ENCODE data around the gene HADHB.
"Not testable (repeated sequence)": the region's sequence is repeated elsewhere in the genome, so short reads cannot be mapped to it uniquely, and the experiment has no call there.

The HADHB gene

GRCh38 chr2:26330604-26331003 lies 85.9 kb downstream of the HADHB start:
- Histone ChIP-seq H3K9me2 (ENCODE audit: low read depth, low read length) (no peaks in the 10 kb centered on the region), H4K20me1 (ENCODE audit: insufficient read depth, low read length) (no peaks in the 10 kb centered on the region), H3K9ac (ENCODE audit: low read length) (no peak overlapping the region), H3F3A (ENCODE audit: insufficient read depth, low read length) (no peaks in the 10 kb centered on the region), H3K4me3 (ENCODE audit: low read depth, low read length, poor library complexity, severe bottlenecking) (no peak overlapping the region), H3K27me3 (ENCODE audit: insufficient read depth, low read length) (no peaks in the 10 kb centered on the region; the same call in 1 of the 2 replicates), H3K4me2 (ENCODE audit: low read length) (no peak overlapping the region), H3K36me3 (ENCODE audit: insufficient read depth, low read length) (no peaks in the 10 kb centered on the region), H3K4me1 (ENCODE audit: insufficient read depth, low read length, severe bottlenecking) (no peaks in the 10 kb centered on the region), H3K27ac (ENCODE audit: low read depth, low read length, poor library complexity, severe bottlenecking) (no peak overlapping the region), H3K79me2 (ENCODE audit: insufficient read depth, low read length) (no peaks in the 10 kb centered on the region), H3K9me3 (ENCODE audit: low read length) (no peaks in the 10 kb centered on the region), H2AFZ (ENCODE audit: low read length) (no peak overlapping the region)
- no peak for TF ChIP-seq EZH2 (IDR thresholded peaks at IDR 0.05; ENCODE audit: borderline replicate concordance, low read length)
- TF ChIP-seq CTCF (IDR thresholded peaks at IDR 0.05; ENCODE audit: low read length), result no peak

GRCh38 chr2:26331321-26331720 lies 86.6 kb downstream of the HADHB start:
- not testable (repeated sequence) for H3K9ac ChIP-seq (ENCODE audit: low read length); H3F3A ChIP-seq (ENCODE audit: insufficient read depth, low read length); H3K4me3 ChIP-seq (ENCODE audit: low read depth, low read length, poor library complexity, severe bottlenecking); H4K20me1 ChIP-seq (ENCODE audit: insufficient read depth, low read length); H2AFZ ChIP-seq (ENCODE audit: low read length); H3K9me2 ChIP-seq (ENCODE audit: low read depth, low read length); H3K4me1 ChIP-seq (ENCODE audit: insufficient read depth, low read length, severe bottlenecking); H3K4me2 ChIP-seq (ENCODE audit: low read length); H3K9me3 ChIP-seq (ENCODE audit: low read length); H3K79me2 ChIP-seq (ENCODE audit: insufficient read depth, low read length); H3K27ac ChIP-seq (ENCODE audit: low read depth, low read length, poor library complexity, severe bottlenecking); H3K27me3 ChIP-seq (ENCODE audit: insufficient read depth, low read length); H3K36me3 ChIP-seq (ENCODE audit: insufficient read depth, low read length)

GRCh38 chr2:26333293-26333692 lies 88.6 kb downstream of the HADHB start:
- H3K27ac ChIP-seq (ENCODE audit: low read depth, low read length, poor library complexity, severe bottlenecking), result no peak overlapping the region

More at GRCh38 chr2:26333293-26333692, 88.6 kb downstream of the HADHB start:
- TF ChIP-seq CTCF (IDR thresholded peaks at IDR 0.05; ENCODE audit: low read length) (no peak), EZH2 (IDR thresholded peaks at IDR 0.05; ENCODE audit: borderline replicate concordance, low read length) (no peak)
- Histone ChIP-seq H3K4me3 (ENCODE audit: low read depth, low read length, poor library complexity, severe bottlenecking) (no peak overlapping the region), H3K79me2 (ENCODE audit: insufficient read depth, low read length) (no peaks in the 10 kb centered on the region), H2AFZ (ENCODE audit: low read length) (no peak overlapping the region), H3F3A (ENCODE audit: insufficient read depth, low read length) (no peaks in the 10 kb centered on the region), H3K27me3 (ENCODE audit: insufficient read depth, low read length) (no peaks in the 10 kb centered on the region; the same call in 1 of the 2 replicates), H3K9me2 (ENCODE audit: low read depth, low read length) (no peaks in the 10 kb centered on the region), H3K36me3 (ENCODE audit: insufficient read depth, low read length) (no peaks in the 10 kb centered on the region), H3K4me2 (ENCODE audit: low read length) (no peak overlapping the region), H4K20me1 (ENCODE audit: insufficient read depth, low read length) (no peaks in the 10 kb centered on the region), H3K9ac (ENCODE audit: low read length) (no peak overlapping the region), H3K9me3 (ENCODE audit: low read length) (no peaks in the 10 kb centered on the region), H3K4me1 (ENCODE audit: insufficient read depth, low read length, severe bottlenecking) (no peaks in the 10 kb centered on the region)

All from OCI-LY1 (cell line).